H1 (cell line): ENCODE data around the gene SND1. TPM values are rescaled to one million over a fixed set of nuclear protein-coding genes. Genes with fewer than 3 reads are reported as not detected.

Source experiments
- EZH2 ChIP-seq: fragments of 200-600 bp; sonication (generic); IDR thresholded peaks from 2 replicates; pipeline ENCODE4 v1.7.1; 2012; ENCODE audit warnings: low read depth, mild to moderate bottlenecking, moderate library complexity, low read length, inconsistent platforms; ENCODE audit not compliant: severe bottlenecking
- HDAC2 ChIP-seq, 2 experiments: fragments of 300-600 bp in 1 of 2; sonication (generic) in 1 of 2; IDR thresholded peaks; 2 replicates each; pipeline ENCODE4 v1.6.1; 2011 to 2012; ENCODE audit warnings: low read depth in 2 of 2, low read length in 2 of 2, mild to moderate bottlenecking in 2 of 2, moderate library complexity in 2 of 2, borderline replicate concordance in 1 of 2, inconsistent platforms in 1 of 2
- SUZ12 ChIP-seq: fragments of 200-600 bp; sonication (generic); IDR thresholded peaks from 2 replicates; pipeline ENCODE4 v1.6.1; 2012; ENCODE audit warnings: mild to moderate bottlenecking, inconsistent platforms, low read length, moderate library complexity, mixed read lengths
- polyA plus RNA-seq, 7 experiments: library from polyadenylated mRNA; depleted of rRNA in 3 of 7; stranded (reverse) in 5 of 7; unstranded in 2 of 7; fragments of >200 nt in 5 of 7; fragments of 200-250 nt in 2 of 7; gene quantifications; 1 replicate in 5 of 7; 2 replicates in 1 of 7; 4 replicates in 1 of 7; pipeline versions ENCODE4 v1.2.1 to v1.2.3, GENCODE V29; 2011 to 2013; ENCODE audit warnings: missing spikeins in 2 of 7, mixed read lengths in 2 of 7
- total RNA-seq: library from RNA; stranded (reverse); fragmentation: NEBNext Ultra II Directional; extraction: Animal tissue kit (Norgen Biotek cat#: 25700); gene quantifications from 2 replicates; pipeline ENCODE4 v1.2.1, GENCODE V29; 2021

The SND1 gene
- total and polyA plus RNA-seq, 2 of the 8 experiments (the other 6 are each of a cell fraction or from before 2014, with no cell fraction given), result 122 to 290 TPM

DNA sequence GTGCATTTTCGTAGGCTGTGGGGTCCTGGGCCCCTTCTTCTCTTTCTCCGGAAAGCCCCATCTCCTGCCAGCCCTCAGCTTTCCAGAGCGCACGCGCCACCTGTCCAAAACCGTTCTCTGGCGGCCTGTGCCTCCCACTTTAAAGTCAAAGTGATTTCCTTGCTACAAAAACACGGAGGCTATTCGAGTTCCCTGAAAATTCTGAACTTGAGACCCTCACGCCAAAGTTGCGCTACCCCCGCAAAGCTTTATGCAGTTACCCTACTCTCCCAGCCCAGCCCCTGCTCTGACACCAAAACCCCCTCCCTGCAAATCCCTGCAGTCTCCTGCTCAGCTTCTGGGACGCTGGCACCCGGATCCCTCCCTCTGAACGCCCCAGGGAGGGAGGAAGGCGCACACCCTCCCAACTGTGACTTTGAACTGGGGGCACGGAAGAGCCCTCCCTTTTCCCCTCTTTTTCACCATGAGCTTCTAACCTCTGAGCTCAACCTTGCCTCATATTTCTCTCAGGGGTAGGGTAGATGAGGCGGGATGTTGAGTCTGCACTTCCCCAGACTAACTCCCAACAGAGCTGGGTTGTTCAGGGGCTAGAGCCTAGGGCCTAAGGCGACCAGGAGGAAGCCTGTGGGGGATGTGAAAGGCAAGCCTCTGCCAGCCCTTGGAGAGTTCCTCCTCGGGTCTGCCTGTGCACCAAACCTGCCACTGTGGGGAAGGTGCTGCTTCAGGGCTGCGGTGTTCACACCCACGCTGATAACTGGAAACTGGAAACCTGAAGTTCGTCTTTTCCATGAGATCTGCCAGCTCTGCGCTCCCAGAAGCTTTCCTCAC is 31.4 kb upstream of the SND1 start (continued):
- TF ChIP-seq EZH2, result peak; percentile 27
- TF ChIP-seq SUZ12, result no peak; the same call in 1 of the 2 replicates
- 0 out of 4 replicates have a peak, but pooled peaks of 1 of the 2 experiments have one; percentile 38 for TF ChIP-seq HDAC2 (IDR thresholded peaks at IDR 0.05; ENCODE audit: borderline replicate concordance in 1 of 2, low read depth in 2 of 2, low read length in 2 of 2)
